Embryonic facial prominence (tissue), 1 donor: ENCODE data around the gene LMAN2L.

Experiments
- DNase-seq: peaks from one replicate; pipeline ENCODE4 v3.0.0-alpha.2; 2016; ENCODE audit errors: extremely low spot score

The LMAN2L gene

DNA sequence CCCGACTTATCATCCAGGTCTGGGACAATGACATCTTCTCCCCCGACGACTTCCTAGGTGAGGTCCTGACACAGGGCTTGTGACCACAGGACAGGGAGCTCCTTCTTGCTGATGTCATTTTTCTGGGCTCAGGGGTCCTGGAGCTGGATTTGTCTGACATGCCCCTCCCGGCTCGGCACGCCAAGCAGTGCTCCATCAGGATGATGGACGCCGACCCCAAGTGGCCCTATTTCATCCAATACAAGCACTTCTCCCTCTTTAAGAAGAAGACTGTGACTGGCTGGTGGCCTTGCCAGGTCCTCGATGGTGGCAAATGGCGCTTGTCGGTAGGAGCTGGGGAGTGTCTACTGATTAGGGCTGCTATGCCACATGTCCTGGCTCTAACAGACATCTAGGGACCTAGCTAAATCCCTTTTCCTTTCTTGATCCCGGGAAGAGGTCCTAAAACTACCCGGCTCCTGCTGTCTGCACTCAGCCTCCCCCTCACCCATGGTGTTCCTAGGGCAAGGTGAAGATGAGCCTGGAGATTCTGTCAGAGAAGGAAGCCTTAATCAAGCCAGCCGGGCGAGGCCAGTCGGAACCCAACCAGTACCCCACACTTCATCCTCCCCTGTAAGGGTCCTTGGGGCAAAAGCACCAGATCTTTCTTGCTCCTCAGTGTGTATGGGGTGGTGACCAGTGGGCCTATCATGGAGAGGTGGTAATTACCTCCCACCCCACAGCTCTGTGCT is 36.7 kb downstream of the LMAN2L start:
- no peak for DNase-seq

- no peak for DNase-seq
These were observed 37.6 kb downstream of the LMAN2L start for GRCh38 chr2:96702098-96702785.

GRCh38 chr2:96701636-96702035 is 38.2 kb downstream of the LMAN2L start:
- DNase-seq, result no peak

GRCh38 chr2:96700086-96700485 is 39.8 kb downstream of the LMAN2L start:
- DNase-seq, result no peak

DNA sequence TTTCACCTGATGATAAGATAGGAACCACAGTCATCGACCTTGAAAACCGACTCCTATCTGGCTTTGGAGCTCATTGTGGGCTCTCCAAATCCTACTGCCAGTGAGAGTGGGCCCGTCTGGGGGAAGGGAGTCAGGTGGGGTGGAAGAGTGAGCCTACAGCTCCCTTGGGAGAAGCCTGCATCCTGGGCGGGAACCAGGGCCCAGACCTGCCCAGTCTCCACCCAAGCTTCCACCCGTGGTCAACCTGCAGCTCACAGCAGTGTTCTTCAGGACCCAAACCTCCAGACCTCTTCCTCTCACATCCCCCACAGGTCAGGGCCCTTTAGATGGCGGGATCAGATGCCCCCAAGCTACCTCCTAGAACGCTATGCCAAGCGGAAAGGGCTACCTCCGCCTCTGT is 40.2 kb downstream of the LMAN2L start:
- DNase-seq, result no peak

- no peak for DNase-seq
These were observed 40.8 kb downstream of the LMAN2L start for GRCh38 chr2:96699021-96699420.

- no peak for DNase-seq
These were observed 41.5 kb downstream of the LMAN2L start for GRCh38 chr2:96698221-96698861.

DNA sequence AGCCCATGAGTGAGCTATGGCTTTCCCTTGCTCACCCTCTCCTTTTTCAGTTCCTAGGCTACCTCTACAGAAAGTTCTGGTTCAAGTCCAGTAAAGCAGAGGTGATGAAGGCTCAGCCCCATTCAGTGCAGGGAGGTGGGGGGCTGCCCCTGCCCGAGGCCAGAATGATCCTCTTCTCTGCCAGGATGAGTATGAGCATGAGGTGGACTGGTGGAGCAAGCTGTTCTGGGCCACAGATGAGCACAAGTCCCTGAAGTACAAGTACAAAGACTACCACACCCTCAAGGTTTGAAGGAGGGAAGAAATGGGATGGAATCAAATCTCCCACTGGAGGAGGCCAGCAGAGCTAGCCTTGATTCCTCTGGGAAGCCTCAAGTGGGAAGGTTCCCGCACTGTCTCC is 42.4 kb downstream of the LMAN2L start:
- no peak for DNase-seq

GRCh38 chr2:96695602-96696001 is 44.3 kb downstream of the LMAN2L start:
- DNase-seq, result no peak

DNA sequence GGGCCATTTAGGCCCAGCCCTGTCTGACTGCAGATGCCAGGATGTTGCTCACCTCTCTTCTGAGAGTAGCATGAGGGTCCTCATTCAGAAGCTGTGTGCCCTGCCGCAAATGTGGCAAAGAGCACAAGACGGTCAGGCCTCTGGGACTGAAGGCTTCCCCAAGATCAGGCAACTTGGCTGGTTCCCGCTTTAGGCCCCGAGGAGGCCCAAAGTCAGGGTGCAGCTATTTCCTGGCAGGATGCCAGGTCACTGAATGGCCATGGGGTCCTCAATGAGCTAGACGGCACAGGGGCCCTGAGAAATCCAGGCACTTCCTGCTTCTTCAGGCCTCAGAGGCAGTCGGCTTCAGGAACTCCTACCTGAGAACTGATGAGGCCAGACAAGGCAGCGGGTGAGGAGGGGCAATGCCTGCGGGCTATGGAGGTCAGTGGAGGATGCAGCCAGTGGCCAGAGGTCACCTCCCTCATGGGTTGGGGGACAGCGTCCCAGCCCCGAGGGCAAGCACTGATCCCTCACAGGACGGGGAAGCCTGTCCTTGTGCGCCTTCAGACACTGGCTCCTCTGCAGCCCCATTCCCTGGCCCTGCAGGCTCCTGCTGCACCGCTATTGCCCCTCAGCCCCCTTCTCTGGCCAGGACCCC is 44.9 kb downstream of the LMAN2L start:
- DNase-seq, result no peak

DNA sequence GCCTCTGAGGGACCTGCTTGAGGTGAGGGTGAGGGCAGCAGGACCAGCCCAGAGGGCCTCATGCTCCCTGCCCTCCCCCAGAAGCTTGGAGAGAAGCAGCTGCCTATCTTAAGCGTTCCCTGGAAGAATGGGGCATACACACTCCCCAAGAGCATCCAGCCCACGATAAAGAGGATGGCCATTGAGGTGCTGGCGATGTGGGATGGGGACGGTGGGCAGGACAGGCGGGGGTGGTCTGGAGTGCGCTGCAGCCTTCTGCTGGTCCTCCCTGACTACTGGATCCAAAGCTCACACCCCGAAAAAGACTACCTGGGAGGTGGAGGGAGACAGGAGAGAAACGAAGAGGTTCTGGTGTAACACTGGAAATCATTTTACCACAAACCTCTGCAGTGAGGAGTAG is 45.6 kb downstream of the LMAN2L start:
- no peak for DNase-seq

DNA sequence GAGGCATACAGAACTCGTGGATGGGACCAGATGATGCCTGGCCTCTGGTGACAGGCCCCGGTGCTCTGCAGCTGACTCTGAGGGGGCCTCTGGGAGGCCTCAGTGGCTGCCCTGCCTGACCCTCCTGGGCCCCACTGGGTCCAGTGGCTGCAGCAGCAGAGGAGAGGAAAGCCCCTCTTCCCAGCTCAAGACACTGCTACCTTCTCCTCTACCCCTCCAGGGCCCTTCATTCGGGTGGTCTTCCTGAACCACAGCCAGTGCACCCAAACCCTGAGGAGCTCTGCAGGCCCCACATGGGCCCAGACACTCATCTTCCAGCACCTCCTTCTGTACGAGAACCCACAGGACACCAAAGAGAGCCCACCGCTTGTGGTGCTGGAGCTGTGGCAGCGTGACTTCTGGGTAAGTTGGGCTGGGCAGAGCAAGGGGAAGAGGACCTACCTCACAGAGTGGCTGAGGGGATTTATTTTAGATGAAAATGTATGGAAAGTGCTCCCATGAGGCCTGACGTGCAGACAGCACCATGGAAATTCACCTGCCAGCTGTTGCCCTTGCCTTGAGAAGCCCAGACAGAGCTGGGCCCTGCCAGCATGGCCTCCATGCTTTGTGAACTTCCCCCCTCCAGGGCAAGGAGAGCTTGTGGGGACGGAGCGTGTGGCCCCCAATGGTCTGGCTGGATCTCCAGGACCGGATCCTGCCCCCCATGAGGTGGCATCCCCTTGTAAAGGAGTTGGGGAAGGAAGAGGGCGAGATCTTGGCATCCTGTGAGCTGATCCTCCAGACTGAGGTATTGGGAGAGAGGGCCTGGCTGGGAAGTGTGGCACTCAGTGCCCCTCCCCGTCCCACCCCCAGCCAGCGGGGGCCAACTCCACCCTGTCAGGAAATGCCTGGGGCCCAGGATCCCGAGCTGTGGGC is 46.3 kb downstream of the LMAN2L start:
- DNase-seq, result no peak

DNA sequence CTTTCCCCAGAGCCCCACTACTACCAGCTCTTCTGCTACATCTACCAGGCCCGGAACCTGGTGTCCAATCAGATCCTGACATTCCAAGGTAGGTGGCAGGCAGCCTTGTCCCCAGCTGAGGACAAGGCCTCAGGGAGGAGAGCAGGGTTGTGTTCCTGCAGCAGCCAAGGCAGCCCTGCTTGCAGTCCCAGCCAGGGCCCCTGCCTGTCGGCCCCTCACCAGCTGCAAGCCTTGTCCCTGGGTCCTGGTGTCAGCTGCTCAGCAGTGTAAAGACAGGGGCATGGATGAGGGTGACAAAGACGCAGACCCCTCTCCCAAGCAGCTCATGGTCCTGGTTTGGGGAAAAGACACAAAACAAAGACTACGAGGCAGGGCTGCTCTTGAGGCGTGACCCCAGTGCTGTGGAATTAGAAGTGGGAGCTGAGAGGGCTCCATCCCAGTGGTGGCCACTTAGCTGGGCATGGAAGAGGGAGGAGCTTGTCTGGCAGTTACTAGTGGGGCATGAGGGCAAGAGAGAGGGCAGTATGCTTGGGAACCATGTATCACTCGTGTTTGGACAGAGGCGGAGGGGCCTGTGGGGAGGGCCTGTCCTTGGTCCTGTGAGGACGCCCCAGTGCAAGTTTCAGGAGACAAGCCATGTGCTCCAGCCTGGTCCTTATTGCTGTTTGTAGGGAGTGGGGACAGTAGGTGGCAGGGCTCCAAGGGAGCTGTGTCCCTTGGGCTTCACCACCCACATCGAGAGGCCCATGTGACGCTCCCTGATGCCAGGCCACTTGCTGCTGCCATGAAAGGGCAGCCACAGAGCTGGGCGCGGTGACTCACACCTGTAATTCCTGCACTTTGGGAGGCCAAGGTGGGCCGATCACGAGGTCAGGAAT is 47.5 kb downstream of the LMAN2L start:
- no peak for DNase-seq

GRCh38 chr2:96691022-96691612 is 48.7 kb downstream of the LMAN2L start:
- no peak for DNase-seq

DNA sequence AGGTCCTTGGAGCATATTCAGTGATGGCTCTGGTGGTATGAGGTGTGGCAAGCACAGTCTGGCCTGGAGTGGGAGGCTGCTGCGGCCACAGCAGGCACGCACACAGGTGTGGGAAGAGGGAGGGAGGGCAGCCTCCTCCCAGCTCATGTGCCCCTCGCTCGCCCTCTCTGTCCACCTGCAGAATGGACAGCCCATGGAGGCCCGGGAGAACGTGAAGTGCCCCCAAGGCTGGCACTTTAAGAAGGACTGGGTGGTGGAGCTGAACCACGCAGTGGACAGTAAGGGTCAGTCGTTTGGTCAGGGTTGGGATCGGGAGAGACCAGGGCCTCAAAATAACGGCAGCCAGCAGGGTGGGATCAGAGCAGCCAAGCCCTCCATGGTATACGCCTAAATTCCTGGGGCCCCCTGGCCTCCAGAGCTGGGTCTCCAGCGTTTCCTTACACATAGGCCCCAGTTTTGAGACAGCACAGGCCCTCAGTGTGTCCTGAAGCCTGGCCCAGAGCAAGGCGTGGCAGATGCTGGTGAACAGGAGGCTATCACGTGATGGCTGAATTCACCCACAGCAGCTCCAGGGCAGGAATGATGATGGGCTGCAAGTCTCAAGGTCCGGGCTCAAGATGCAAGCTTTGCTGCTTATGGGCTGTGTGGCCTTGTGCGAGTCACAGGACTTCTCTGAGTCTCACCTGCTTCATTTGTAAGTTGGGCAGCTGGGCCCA is 49.4 kb downstream of the LMAN2L start:
- no peak for DNase-seq

- no peak for DNase-seq
These were observed 50.4 kb downstream of the LMAN2L start for GRCh38 chr2:96689431-96689991.

DNA sequence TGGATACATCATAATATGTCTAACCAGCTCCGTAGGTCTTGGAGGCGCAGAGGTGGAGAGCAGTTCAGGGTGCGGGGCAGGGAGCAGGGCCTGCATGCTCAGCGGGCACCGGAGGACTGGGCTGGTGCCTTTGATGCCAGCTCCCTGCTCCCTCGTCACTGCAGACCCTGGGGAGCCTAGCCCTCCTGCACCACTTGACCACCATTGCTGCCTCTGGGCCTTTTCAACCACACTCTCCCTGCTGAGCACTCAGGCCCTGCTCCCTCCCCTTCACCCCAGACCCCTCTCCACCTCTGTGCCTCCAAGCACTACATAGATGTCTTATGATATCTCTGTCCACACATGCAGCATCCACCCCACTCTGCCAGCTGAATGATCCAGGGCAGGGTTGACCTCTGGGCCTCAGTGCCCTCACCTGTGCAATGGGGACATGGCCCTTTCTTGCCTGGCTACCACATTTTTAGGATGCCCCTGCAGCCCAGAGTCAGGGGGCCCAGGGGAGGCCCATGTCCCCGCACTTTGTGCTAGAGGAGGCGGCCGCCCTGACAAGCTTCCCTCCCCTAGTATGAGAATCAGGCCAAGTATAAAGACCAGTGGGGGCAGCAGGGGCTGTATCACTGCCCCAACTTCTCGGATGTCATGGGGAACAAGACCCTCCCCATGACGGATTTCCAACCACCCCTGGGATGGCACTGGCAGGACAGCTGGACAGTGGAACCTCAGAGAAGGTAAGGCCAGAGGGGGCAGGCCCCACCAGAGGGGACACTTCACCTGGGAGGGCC is 51.0 kb downstream of the LMAN2L start:
- no peak for DNase-seq
